HG03025 (cell line): ENCODE measurements around the gene HSPB9.
A peak's percentile ranks its signal among the peaks of the same experiment; 100 is the strongest.

Source experiments
- ATAC-seq: cut with Tn5 transposase; IDR thresholded peaks from one replicate; pipeline ENCODE4 v1.9.1; 2021; ENCODE audit warnings: mild to moderate bottlenecking, moderate library complexity; ENCODE audit not compliant: unreplicated experiment, low FRiP score

HSPB9 gene

DNA sequence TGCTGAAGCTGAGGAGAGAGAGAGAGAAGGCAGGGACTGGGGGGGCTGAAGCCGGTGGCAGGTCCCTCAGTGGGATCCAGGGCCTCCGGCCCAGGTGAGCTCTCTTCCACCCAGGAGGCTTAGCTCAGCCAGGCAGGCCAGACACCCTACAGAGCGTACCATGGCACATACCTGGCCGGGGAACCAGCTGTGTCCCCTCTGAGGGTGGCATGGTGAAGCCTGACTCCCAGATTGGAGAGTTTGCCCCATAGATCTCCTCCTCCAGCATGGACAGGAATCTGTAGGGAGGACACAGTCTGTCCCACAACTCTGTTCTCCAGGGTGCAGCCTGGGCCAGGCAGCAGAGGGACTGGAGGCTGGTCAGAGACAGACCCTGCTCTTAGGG, 4.5 kb upstream of the HSPB9 start:
- no peak for ATAC-seq

GRCh38 chr17:42118545-42118944, 4.1 kb upstream of the HSPB9 start:
- ATAC-seq, result no peak

GRCh38 chr17:42119301-42119700, 3.3 kb upstream of the HSPB9 start:
- no peak for ATAC-seq

DNA sequence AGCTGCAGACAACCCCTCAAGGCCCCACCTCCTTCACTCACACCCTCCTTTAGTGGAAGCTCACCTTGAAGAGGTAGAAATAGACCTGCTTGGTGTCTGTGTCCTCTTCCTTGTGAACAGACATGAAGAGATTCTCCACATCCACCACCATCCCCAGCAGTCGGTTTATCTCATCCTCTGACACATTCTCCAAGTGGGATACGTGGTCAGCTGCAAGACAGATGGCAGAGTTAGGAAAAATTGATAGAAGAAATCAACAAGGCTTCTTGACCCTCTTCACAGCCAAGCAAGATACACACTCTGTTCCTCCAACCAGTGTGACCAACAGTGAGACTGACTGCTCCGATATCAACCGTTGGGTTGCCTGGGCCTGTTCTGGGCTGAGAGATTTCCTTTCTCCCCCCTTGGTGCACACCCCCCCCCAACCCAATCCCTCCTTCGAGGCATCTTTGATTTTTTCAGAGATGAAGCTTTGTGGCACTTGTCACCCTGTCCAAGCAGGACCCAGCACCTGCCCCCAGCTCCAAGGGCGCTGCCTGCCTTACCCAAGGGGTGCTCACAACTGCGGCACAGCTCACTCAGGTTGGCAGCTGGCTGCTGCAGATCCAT, 2.3 kb upstream of the HSPB9 start:
- no peak for ATAC-seq

DNA sequence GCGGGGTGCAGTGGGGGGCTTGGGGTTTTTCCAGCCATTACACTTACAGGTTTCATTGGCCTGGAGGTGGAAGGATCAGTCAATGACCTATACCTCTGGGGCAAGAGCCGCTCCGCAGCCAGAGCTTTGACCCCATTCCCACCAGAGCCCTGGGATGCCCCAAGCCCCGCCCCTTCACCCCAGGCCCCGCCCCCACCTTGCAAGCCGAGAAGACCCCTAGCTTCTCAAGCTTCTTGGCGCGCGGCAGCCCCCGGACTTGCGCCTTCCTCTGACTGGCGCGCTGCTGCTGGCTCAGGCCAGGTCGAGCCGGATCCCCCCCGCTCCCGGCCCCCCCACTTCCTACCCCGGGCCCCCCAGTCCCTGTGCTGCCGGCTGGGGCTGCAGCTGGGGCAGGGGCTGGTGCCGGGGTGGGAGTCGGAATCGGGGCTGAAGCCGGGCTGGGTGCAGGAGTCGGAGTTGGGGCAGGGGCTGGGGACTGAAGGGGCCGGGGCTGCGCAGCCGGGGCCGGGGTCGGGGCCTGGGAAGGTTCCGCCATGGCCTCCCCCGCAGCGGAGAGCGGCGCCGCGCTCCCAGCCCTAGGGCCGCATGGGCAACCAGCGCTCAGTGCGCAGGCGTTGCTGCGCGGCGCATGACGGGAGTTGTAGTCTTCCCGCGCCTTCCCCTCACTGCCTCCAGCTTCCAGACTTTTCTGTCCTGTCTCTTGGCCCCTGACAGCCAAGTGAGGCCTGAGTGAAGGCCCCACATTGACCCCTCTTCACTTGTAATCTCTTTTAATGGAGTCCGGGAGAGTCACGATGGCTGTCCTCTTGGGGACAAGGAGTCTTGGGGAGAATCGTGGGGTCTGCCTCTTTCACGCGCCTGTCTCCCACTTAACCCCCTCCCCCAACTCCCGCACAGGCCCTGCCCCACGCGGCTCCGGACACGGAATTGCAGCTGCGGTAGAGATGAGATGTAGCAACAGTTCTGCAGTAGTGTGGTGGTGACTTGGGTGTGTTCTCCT, 1.5 kb upstream of the HSPB9 start, which contains the start of gene KAT2A:
Gene KAT2A (minus strand): TSS at position 598 of the 1,000 bp plus-strand sequence. CDS start 63 bp downstream, at position 535.
- ATAC-seq, result peak; percentile 49

- no peak for ATAC-seq
Measured at GRCh38 chr17:42124256-42124655, 1.7 kb downstream of the HSPB9 start.

DNA sequence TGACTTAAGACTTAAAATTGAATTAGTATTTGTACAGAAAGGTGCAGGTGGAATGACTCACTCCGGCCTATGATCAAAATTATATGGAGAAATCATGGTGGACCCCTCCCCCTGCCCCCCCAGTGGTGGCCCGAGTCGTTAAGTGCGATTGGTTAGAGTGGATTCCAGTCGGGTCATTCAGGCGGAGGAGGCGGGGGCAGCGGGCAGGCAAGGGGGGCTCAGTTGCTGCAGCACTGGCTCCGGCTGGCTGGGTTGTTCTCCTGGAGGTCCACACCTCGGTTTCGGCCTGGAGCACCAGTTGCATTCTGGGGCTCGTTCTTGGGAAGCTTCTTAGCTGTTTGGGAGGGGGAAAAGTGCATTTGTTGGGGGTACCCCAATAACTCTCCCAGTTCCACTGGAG, 3.0 kb downstream of the HSPB9 start:
- no peak for ATAC-seq

DNA sequence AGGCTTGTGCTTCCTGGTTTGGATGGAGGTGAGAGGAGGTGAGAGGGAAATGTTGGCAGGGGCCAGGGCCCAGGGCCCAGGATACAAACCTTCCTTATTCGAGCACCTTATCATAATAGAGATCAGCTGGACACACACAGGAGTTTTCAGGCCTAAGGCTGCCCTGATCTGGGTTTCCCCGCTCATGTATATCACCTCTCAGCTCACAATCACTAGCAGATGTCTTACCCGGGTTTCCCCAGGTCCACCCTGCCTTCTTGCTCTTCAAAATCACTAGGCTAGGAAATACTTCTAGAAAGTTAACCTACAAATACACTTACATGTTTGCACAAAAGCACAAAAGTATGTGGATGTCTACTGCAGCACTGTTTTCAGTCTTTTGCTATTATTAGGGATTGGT, 4.2 kb downstream of the HSPB9 start:
- no peak for ATAC-seq

DNA sequence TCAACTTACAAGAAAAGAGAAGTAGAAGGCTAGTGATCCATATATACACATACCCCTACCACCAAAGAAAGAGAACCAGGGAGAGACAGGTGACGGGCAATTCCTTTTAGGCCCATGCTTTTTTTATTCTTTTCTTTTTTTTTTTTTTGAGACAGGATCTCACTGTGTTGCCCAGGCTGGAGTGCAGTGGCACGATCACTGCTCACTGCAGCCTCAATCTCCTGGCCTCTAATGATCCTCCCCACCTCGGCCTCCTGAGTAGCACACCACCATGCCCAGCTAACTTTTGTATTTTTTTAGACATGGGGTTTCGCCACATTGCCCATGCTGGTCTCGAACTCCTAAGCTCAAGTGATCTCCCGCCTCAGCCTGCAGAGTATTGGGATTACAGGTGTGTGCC, 4.8 kb downstream of the HSPB9 start:
- no peak for ATAC-seq

DNA sequence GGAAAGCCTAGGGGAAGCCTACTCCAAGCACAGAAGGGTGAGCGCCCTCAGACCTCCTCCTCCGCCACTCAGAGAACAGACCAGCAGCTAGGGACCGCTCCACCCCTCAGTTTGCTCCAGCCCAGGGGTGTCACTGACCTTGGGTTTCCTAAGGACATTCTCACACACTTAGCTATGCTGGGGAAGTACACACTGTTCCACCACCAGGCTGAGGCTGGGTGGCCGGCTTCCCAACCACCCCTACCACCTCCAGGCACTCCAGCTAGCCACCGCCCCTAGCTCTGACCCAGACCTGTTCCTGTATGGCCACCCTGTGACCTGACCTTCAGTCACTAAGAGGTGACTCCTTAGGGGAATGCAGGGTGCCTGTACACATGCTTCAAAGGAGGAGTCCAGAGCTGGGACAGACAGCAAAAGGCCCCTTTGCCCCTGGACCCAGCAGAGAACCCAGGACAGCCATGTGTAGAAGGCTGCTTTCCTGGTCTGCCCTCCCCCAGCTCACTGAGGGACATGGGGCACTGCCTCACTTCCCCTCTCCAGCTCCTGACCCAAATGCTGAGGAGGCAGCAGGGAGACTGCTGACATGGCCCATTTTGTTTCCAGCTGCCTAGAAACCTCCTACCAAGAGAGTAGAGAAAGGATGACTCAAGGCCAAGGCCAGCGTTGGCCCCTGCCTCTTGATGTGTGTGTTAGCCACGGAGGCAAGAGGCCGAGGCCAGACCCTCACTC, 6.7 kb downstream of the HSPB9 start:
- no peak for ATAC-seq

- ATAC-seq, result no peak
Measured at GRCh38 chr17:42130310-42130936, 7.8 kb downstream of the HSPB9 start.

- no peak for ATAC-seq
Measured at GRCh38 chr17:42131232-42131631, 8.6 kb downstream of the HSPB9 start.

DNA sequence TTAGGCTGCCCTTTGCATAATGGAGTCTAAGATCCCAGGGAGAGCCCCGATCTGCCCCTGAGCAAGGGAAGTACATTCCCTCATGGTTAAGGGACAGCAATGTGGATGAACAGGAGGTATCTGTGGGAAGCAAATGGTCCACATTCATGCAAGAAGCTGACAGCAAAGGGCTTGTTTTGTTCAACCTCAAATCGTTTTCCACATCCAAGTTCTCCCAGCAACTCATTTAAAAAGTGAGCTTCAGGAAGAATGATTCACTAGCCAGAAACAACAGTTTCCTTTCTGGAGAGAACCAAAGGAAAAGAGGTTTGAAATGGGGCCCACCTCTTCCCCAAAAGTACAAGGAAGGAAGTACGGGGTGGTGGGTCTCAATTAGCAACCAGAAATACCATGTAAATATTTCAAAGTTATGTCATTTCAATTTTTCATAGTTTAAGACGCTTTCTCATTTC, 9.4 kb downstream of the HSPB9 start:
- no peak for ATAC-seq

DNA sequence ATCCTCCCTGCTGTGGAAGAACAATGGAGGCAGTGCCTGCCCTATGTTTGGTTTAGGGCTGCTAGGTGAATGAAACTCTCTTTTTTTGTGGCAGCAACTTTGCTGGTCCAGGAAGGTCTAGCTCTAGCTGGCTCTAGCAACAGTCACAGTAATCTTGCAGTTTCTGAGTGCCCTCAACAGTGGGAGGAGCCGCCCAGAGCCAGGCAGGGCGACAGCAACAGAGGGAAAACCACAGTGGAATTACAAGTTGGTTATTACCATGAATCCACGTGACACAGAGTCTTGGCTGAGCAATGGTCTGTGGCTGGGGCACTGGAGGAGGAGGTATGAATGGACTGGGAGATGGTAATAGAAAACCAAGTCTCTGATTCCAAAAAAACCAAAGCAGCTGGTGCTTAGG, 10.3 kb downstream of the HSPB9 start:
- peak; percentile 14 for ATAC-seq

- peak; percentile 47 for ATAC-seq
Measured at GRCh38 chr17:42133461-42134041, 10.9 kb downstream of the HSPB9 start.

GRCh38 chr17:42135151-42135550, 12.5 kb downstream of the HSPB9 start:
- ATAC-seq, result no peak

DNA sequence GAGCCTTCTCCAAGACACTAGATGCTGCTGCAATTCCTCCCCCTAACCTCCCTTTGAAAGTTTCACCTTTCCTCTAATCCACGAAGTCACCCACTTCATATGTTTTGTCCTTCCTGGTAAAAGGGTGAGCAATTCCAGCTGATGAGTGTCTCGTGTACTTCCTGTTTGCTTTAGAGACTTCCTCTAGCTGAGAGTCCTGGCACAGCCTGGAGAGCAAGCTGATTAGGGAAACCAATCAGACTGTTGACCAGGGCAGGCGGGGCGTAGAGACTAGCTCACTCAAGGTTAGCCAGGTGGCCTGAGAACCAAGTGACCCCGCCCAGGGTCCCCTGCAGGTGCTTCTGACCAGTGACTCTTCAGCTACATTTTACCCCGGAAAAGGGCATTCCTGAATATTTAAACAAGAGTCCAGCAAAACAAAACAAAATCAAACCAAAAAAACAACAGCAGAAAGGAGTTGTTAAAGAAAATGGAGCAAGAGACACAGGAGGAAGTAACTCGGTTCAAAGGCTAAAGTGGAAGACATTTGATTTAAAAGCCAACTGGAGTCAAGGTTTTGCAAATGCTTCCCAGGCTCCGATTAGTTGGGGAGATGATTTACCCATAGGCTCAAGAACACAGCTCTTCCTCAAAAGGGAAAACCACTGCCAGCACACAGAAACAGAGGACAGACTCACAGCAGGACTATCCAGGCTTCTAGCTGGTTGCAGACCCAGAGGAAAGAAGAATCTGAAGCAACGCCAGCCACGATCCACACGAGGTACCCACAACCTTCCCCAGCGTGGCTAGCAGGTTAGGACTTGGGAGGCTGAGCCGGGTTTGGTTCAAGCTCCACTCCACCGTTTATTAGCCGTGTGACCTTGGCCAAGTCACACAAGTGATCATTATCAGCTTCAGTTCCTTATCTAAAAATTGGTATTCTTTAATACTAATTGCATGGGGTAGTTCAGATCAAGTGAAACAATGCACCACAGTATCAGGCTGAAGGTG, 13.4 kb downstream of the HSPB9 start:
- no peak for ATAC-seq

GRCh38 chr17:42136654-42137051, 14.0 kb downstream of the HSPB9 start:
- ATAC-seq, result no peak
